Astrocyte (in vitro differentiated cells and primary cell): ENCODE measurements around the gene CDYL.

Experiments used
- CTCF ChIP-seq: IDR thresholded peaks from 2 replicates; pipeline ENCODE4 v1.5.1; 2011; ENCODE audit warnings: low read depth, mild to moderate bottlenecking, inconsistent platforms, low read length, moderate library complexity; ENCODE audit not compliant: insufficient read depth
- EZH2 ChIP-seq: IDR thresholded peaks from 2 replicates; pipeline ENCODE4 v1.6.1; 2012; ENCODE audit warnings: mild to moderate bottlenecking, low read length, inconsistent platforms; ENCODE audit not compliant: insufficient read depth

DNA sequence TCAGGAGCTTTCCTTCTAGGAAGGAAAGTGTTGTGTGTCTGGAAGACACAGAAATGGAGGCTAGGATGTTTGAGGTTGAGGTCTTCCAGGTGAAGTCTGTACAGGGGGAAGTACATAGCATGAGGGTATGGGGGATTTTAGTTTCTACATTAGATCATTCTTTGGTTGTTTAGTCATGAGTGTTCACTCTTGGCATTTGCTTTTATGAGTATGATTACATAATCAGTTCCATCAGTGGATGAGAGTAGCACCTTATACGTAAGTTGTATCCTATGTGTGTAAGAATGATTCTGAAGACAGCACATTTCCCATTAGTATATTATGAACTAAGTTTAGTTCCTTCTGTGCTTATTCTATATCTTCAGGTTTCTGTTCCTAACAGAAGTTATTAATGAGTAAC is 1.9 kb downstream of the CDYL start:
- TF ChIP-seq CTCF (no peak), EZH2 (no peak)
